Smooth muscle cell of the brain vasculature (primary cell): ENCODE data around the gene BTBD18.

Experiments used
- DNase-seq: peaks from one replicate; pipeline ENCODE4 v3.0.0-alpha.2; 2012; ENCODE audit warnings: low read depth, low spot score

BTBD18 gene

GRCh38 chr11:57751676-57752253 is at the start of gene BTBD18:
Gene BTBD18 (minus strand): TSS chr11:57751819. CDS start chr11:57751188, 631 bp downstream.
- DNase-seq: no peak

DNA sequence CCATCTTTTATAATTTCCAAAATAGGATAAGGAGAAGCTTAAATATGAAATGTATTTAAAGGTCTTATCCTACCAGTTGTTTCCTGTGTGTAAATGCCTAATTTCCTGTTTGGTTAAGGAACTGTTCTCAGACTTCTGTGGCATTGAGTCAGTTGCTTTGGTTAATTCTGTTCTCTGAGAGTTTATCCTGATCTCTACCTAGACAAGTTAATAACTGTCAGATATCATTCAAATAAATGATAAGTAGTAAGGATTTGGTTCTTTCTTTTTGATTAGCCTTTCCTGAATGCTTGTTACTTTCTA is 49.5 kb upstream of the BTBD18 start:
- no peak for DNase-seq

DNA sequence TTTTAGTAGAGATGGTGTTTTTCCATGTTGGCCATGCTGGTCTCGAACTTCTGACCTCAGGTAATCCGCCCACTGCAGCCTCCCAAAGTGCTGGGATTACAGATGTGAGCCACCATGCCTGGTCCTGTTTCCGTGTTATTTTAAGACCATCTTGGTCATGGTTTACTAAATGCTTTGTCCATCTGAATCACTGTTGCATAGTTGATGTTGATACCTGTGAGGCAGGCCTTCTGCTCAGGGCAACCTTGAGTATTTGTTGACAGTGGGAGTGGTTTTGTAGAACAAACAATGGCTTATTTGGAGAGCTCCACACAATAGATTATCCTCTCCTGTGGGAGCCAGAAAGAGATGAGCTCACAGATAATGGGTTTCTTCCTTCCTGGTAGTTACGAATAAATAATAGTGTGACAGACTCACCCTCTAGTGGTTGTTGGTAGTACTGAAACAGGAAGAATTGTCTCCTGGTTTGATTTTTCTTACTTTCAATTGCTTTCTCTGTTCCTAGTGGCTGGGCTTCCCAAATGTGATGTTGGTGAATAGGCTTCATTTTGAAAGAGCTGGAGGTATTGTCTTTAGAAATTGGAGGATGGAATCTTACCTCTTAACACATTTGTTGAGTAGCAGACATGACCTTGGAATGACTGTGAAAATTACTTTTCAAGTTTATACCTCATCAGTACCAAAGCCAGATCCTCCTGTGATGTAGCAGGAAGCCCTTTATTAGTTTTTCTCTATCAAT is 49.0 kb upstream of the BTBD18 start:
- DNase-seq: peak; percentile 45

DNA sequence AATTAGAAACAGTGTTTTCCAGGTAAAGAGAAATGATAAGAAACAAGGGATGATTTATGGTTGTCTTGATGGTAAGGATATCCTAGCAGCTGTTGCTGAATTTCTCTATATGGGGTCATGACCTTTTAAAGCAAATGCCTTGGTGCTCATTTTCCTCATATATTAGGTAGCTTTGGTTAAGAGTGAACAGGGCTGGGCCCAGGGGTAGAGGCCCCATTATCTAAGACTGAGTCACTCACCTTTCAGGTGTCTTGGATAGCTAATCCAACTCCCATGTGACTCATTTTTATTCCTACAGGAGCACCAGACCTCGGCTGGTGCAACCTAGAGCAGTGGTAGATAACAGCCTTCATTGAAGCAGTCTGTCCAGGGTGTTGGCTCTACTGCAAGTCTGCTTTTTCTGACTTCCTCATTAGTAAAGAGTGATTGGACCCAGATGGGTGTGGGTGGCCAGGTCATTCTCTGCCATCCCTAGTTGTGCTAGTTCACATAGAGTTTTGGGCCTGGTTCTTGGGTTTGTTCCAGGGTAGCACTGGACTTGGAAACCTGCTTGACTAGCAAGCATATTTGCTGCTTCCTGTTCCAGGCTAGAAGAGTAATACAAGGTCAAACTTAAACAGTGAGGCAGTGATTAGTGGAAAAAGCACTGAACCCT is 47.4 kb upstream of the BTBD18 start:
- no peak for DNase-seq

DNA sequence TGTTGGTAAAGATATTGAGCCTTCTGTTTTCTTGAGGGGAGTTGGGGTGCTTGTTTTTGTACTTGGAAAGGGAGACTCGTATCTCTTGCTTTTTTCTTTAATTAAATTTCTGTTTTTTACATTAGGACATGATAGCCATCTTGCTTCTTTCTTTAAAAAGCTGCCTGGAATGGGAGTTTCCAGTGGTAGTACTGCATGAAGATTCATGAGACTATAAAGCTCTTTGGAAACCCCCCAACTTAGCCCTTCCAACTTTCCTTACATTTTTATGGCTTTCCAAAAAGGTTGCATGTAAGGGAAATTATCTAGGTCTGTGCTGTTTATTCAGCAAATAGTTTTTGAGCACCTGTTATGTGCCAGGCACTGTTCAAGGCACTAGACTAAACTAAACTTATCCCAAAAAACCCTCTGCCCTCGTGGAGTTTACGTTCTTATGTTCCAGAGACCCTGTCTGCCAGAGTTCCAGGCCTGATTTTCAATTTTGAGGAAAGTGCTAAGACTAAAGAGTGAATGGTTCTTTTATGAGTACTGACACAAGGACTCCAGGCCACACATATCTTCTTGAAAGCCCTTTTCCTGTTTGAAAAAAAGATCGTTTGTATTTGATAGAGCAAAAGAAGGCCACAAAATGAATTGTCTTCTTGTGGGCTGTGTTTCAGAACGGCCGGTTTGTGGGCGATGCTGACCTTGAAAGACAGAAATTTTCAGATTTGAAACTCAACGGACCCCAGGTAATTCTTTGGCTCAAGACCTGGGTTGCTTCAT is 41.9 kb upstream of the BTBD18 start:
- no peak for DNase-seq

DNA sequence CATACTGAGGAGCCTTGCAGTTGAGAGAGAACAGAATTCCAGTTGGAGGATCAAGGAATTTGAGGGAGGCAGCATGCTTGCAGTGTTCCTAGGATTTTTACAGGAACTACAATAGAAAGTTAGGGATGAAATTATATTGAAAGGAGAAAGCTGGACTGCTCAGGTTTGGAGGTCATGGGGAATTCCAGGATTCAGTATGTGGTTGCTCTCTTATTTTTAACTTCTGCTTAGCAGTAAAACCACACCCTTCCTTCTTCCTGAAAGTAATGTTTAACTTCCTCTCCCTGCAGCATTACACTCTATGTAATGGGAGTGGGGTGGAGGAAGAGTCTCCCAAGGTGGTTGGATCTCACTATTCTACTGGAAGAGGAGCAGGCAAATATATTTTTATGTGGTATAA is 41.3 kb upstream of the BTBD18 start:
- no peak for DNase-seq

- no peak for DNase-seq
Measured at GRCh38 chr11:57792060-57792541, 40.5 kb upstream of the BTBD18 start.

DNA sequence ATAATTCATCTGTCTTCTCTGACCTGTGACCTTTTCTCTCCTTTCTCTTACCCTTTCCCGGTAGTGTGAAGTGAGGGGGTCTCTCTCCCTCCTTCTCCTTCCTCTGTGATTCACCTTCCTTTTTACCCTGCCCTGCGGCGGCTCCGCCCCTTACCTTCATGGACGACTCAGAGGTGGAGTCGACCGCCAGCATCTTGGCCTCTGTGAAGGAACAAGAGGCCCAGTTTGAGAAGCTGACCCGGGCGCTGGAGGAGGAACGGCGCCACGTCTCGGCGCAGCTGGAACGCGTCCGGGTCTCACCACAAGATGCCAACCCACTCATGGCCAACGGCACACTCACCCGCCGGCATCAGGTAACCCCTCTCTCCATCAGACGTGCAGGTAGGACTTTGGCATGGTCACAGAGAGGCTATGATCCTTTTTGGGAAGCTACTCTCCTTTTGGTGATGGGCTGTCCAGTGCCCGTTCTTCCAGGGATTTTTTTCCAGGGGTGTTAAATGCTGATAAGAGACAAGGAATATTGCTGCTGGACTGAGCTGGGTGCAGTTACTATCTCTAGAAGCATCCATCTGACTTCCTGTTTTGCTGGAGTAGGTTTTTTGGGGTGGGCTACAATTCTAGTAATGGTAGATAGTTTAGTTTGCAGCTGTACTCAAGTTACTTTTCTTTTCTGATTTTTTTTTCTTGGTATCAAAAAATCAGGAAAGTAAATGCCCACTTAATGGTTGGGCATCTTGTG is 39.9 kb upstream of the BTBD18 start:
- DNase-seq: no peak

DNA sequence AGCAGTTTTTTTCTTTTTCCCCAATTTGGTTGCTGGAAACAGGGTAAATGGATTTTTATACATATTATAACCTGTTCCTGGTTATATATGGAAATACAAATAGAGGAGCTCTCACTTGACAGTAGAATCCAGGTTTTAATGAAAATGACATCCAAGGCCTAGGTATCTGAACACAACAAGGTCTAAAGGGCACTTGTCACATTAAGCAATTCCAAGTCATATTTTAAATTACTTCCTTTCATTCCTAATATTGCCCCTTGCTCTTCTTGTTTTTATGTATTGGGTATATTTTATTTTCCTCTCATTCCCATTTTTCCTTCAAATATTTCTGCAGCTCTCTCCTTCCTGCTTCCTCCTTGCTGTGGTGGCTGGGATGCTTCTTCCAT is 37.1 kb upstream of the BTBD18 start:
- no peak for DNase-seq

DNA sequence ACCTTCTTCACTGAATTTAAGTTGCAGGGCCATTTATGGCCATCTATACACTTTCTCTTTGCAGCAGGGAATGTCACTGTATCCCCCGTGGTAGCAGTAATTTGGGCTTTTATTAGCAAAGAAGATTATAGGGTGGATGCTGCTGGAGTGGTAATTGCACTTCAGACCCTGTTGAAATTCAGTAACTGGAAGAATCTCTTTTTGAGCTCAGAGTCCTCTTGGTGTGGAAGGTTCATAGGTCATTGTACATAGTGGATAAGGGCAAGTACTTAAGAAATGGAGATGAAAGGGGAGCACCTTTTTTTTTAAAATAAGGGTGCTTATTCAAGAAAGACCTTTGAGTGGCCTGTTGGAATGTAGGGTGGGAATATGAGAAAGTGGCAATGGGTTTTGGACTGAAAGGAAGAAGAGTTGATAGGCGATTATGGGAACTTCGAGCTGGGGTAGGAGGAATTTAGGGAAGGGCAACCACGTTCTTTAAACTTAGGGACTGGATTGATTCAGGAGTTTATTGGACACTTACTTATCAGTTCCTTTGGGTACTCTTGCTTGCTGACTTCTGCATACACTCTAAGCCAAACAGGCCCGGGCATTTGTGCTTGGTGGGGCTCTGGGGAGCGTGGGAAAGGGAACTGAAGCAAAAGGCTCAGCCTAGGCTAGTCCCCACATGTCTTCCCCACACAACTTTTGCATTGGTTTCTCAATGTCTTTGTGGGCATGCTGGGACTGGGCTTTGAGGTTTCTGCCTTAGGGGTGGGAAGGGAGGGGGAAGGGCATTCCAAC is 36.5 kb upstream of the BTBD18 start:
- no peak for DNase-seq

GRCh38 chr11:57787006-57787604 is 35.5 kb upstream of the BTBD18 start:
- no peak for DNase-seq

DNA sequence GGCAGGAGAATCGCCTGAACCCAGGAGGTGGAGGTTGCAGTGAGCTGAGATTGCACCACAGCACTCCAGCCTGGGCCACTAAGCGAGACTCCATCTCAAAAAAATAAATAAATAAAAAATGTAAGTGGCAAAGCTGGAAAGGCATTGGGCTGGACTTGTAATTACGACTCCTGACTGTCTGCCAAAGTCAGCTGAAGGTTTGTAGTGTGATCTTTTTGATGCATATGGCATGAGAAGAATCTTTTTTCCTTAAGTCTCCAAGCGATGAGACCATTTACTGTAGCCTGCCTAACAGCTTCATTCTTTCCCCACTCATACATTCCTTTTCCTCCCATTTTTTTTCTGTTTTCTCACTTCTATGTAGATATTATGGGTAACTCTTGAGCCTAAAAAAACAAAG is 34.8 kb upstream of the BTBD18 start:
- DNase-seq: no peak

DNA sequence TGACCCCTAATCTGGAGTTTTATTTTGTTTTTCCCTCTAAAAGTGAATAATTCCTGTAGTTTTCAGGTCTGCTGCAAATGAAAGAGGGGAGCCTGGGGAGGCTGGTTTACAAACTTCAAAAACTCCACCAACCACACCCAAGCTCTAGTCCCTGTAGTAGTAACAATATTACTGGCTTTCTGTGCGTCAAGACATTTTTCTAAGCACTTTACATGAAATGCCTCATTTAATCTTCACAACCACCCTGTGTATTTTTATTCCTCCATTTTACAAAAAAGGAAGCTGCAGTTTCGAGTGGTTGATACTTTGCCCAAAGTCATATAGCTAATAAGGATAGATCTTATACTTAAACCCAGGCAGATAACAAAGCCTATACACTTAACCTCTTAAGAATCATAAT is 33.5 kb upstream of the BTBD18 start:
- DNase-seq: no peak

DNA sequence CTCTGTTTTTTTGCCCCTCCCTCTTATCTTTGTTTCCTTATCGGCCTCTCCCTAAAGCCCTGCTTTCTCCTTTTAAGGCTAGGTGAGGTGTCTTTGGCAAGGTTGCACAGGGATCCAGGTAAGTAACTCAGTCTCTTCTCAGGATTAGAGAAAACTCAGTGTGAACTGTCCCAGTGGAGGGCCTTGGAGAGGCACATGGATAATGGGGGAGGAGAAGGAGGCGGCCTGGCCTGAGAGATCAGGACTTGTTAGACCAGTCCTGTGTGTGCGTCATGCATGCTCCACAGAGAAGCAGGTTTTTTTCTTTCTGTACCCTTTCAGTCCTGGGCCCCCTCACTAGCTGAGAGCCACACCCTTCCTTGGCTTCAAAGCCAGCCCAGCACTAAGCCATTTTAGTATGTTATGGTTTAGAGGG is 29.9 kb upstream of the BTBD18 start:
- no peak for DNase-seq

DNA sequence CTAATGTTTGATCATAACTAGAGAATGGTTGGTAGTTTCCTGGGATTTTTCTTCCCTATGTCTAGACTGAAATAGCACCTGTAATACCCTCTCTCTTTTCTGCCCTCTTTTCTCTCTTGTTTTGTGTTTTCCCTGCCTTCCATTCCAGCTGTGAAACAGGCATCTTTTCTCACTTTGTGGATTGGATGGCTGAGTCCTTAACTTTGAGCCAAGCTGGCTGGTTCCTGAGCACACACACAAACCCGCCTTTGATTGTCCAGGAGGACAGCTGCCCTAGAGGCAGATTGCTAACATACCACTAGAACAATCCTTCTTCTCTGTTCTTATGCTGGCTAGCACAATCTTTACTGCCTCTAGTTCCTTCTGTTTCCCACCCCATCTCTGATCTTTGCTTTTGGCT is 27.7 kb upstream of the BTBD18 start:
- no peak for DNase-seq

DNA sequence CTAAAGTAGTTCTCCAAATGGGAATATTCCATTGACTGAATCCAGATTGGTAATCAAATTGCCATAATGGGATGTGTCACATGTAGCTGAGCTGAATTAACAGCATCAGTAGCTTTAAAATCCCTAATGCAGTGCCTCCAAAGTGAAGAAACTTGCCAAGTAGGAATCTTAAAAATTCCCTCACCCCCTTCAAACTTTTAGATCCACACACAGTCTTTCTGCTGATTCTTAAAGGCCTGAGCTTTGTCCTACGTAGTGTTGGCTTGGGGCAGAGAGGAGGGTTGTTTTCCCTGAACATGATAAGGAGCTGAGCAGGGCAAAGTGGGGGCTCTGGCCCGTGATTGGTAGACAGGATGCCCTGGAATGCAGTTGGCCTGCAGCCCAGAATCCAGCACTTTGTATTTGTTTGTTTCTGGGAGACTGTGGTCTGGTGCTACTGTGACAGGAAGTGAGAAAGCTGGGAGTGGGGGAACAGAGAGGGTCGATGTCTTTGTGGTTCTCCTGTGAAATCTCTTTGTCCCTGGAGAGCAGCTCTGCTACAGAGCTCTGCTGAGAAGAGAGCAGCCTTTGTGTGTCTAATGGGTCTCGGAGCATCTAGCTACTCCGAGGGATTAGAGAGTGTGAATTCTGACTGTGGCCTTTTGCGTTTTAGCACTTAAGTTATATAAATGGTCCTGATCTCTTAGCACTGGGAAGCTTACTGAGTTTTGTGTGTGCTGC is 26.9 kb upstream of the BTBD18 start:
- DNase-seq: peak; percentile 97

DNA sequence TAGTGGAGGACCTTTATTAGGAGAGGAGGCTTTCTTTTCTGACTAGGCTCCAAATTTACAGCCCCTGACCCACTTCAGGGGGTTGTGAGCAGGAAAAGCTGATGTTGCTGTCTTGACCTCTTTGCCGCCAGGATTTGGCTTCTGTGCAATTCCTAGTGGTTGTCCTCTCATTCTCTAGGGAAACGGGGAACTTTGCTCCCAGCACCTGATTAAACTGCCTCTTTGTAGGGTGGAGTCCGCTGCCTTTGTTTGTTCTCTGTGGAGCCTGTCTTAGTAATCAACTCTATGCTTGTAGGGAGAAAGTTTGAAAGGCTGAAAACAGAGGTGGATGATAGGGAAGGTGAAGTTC is 26.3 kb upstream of the BTBD18 start:
- no peak for DNase-seq

GRCh38 chr11:57776577-57777210 is 25.1 kb upstream of the BTBD18 start:
- DNase-seq: no peak

DNA sequence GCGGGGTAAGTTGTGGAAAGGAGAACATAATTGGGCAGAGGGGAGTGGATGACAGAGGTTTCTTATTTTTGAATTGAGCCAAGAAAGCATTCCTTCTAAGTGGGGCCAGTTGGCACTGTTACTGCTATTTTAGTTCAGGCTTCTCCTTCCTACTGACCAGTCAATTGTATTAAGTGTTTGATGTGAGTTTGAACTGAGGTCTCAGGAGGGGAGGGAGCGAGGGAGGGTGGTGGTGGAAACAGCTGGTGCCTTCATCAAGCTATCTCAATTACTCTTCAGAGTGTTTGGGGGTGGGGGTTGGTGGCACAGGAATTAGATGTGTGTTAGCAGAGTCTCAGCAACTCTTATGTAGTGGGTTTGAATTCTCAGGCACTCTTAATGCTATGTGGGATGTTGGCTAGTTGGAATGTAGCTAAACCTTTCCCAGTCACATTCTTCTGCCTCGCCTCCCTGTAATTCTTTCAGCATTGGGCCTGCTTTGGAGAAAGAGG is 24.5 kb upstream of the BTBD18 start:
- DNase-seq: no peak
